ENCODE results near the gene SMPDL3A. TPM values are rescaled to one million over a fixed set of nuclear protein-coding genes. Genes with fewer than 3 reads are reported as not detected.

The SMPDL3A gene
- total RNA-seq, 1 donor from 2014 or later: 4.4 TPM

DNA sequence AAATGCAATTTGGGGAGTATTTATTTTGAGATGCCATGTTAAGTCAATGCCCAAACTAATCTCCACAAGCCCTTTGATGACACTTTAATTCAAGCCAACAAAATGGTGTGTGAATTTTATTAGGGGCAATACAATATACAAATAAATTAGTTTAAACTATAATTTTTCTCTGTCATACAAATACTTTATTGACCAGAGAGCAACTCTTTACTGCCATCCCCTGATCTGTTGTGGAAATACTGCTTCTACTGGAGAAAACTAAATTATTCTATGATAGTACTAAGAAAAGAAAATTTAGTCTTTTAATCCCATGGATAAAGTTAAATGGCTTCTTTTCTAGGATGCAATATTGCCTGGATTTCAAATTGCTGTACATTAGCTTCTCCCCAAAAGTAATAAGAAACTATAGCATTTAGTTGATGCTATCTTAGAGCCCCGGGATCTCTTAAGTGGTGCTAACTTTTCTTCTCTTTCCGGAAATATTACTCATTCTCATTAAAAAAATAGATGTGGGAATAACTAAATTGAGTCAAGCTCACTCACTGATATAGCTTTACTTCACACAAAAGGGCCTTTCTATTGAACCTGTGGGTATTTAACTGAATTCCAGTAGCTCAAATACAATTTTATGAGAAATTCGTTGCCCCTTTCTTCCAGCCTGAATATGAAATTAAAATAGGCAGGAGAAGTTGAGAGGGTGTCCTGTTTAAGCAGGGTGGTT lies 49.2 kb downstream of the SMPDL3A start:
- intact Hi-C loops (cut with micrococcal nuclease): loop anchor here (5.0 kb wide), 1 partner anchor 106 kb away; no protein-coding TSS in a partner anchor

DNA sequence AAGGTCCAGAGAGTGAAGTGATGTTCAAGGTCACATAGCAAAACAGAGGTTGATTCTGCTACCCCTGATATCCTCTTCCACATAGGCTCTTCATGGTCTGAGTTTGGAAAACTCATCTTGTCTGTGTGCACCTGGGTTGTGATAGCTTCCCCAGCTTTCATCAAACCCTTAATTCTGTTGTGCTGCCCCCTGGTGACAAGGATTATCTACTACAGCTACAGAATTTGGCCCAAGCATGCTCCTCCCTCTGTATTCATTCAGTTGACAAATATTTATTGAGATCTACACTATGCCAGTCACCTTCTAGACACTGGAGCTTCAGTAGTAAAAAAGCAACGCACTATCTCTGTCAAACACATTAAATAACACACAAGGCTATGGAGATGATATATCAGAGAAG lies 50.4 kb downstream of the SMPDL3A start:
- ATAC-seq (peak; percentile 65), DNase-seq (no peak)

More for the DNA sequence above, 49.2 kb downstream of the SMPDL3A start:
- no peak for DNase-seq
- no peak for ATAC-seq

DNA sequence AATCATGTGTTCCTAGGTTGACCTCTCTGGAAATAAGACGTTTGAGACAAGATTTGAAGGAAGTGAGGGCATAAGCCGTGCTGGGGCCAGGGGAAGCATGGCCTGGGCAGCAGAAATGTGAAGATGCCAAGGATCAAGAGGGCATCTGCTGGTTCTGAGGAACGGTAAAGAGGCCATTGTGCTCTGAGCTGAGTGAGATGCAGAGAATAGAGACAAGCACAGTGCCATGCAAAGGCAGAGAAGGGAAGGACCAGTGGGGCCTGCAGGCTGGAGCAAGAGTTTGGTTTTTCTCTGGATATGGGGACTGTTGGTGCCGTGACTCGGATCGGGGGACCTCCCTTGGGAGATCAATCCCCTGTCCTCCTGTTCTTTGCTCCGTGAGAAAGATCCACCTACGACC lies 50.8 kb downstream of the SMPDL3A start:
- intact Hi-C loops (cut with micrococcal nuclease): loop anchor here (5.0 kb wide), 1 partner anchor 108 kb away; no protein-coding TSS in a partner anchor
- ATAC-seq: no peak
- no peak for DNase-seq

More for the DNA sequence above, 50.4 kb downstream of the SMPDL3A start:
- intact Hi-C loops (cut with micrococcal nuclease): loop anchor here (5.0 kb wide), 1 partner anchor 107 kb away; no protein-coding TSS in a partner anchor

DNA sequence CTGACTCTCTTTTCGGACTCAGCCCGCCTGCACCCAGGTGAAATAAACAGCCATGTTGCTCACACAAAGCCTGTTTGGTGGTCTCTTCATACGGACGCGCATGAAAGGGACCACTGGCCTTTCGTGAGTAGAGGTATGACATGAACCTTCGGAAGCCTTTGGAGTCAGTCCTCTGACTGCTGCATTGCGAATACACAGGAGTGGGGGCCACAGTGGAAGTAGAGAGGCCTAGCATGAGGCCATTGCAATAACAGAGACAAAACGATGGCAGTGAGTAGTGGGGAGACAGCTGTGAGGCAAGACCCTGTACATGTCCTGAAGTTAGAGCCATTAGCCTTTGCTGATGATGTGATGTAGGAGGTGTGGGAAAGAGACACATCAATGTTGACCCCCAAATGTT lies 56.4 kb downstream of the SMPDL3A start:
- DNase-seq: no peak
- intact Hi-C loops (cut with micrococcal nuclease): no loop called here
- ATAC-seq: no peak

DNA sequence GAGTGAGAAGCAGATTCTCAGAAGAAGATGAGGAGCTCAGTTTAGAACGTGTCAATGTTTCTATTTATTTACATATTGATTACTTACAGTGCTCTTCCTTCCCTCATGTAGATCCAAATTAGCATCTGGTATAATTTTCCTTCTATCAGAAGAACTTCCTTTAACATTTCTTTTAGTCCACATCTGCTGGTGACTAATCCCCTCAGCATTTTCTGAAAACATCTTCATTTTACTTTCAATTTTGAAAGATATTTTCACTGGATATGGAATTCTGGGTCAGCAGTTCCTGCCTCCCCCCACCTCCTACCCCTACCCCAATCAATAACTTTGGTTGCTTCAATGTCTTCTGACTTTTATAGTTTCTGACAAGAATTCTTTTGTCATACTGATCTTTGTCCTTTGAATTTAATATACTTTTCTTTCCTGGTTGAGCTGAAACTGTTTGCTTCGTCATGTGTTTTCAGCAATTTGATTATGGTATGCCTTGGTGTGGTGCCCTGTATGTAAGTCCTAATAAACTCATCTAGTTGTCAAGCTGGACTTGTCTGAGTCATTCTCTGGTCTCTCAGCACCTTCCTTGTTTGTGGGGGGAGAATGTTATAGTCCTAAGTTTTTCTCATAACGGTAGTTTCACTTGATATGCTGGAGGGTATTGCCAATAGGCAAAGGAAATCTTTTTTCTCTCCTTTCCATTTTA lies 57.0 kb downstream of the SMPDL3A start:
- ATAC-seq (no peak), DNase-seq (no peak)
- intact Hi-C loops (cut with micrococcal nuclease): no loop called here

DNA sequence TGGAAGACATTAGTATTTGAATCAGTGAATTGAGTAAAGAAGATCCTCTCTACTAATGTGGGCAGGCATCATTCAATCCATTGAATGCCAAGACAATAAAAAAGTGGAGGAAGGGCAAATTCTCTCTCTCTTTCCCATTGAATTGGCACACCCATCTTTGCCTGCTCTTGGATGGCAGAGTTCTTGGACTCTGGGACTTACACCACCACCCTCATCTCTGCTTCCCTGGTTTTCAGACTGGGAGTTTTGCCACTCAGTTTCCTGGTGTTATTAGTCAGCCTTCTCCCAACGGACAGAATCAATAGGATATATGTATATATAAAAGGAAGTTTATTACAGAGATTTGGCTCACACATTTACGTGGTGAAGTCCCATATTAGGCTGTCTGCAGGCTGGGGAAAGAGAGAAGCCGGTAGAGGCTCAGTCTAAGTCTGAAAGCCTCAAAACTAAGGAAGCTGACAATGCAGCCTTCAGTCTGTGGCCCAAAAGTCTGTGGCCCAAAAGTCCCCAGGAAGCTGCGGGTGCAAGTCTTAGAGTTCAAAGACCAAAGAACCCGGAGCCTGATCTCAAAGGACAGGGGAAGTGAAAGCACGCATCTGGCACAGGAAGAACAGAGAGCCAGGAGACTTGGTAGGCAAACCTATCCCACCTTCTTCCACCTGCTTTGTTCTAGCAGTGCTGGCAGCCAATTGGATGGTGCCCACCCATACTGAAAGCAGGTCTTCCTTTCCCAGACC lies 64.4 kb downstream of the SMPDL3A start:
- DNase-seq: no peak
- intact Hi-C loops (cut with micrococcal nuclease): no loop called here
- ATAC-seq: no peak

Other genes with a start within 250 kb of the SMPDL3A start
- gene PKIB, start 178.9 kb upstream of the SMPDL3A start, total RNA-seq: 0.35 TPM
- not detected for gene FABP7, start 9.5 kb upstream of the SMPDL3A start, total RNA-seq
- gene CLVS2, start 207.0 kb downstream of the SMPDL3A start, total RNA-seq: 0.12 TPM